Keratinocyte (primary cell): ENCODE results near the gene NCLN. TPM values are rescaled to one million over a fixed set of nuclear protein-coding genes. Genes with fewer than 3 reads are reported as not detected.

Experiments used
- DNase-seq: peaks from one replicate; pipeline ENCODE4 v3.0.0-alpha.2; 2011; ENCODE audit warnings: low read depth, missing footprints, low spot score
- FAIRE-seq: peaks from 2 replicates; lab custom pipeline; 2011; peaks lifted over from hg19 to GRCh38; lab: Jason Lieb, UNC
- H2AFZ ChIP-seq: 2 replicates; pipeline ENCODE4 v1.6.0; 2012; ENCODE audit warnings: low read length, control low read depth, inconsistent platforms; ENCODE audit not compliant: control insufficient read depth
- H3K27ac ChIP-seq: 2 replicates; pipeline ENCODE4 v1.5.1; 2011; ENCODE audit warnings: low read length; ENCODE audit not compliant: control insufficient read depth, insufficient read depth
- H3K27me3 ChIP-seq: 3 replicates; pipeline ENCODE4 v1.6.0; 2011; ENCODE audit warnings: low read length; ENCODE audit not compliant: control insufficient read depth, insufficient read depth; ENCODE audit errors: extremely low read depth
- H3K36me3 ChIP-seq, 2 experiments: 2 replicates in 1 of 2; 3 replicates in 1 of 2; pipeline ENCODE4 v1.5.1; 2011; ENCODE audit warnings: low read length in 2 of 2, mild to moderate bottlenecking in 1 of 2; ENCODE audit not compliant: control insufficient read depth in 2 of 2, insufficient read depth in 2 of 2; ENCODE audit errors: extremely low read depth in 1 of 2
- H3K4me1 ChIP-seq: 3 replicates; pipeline ENCODE4 v1.5.1; 2011; ENCODE audit warnings: low read length; ENCODE audit not compliant: control insufficient read depth, insufficient read depth; ENCODE audit errors: extremely low read depth
- H3K4me2 ChIP-seq: 3 replicates; pipeline ENCODE4 v1.6.0; 2011; ENCODE audit warnings: low read depth, low read length; ENCODE audit not compliant: control insufficient read depth, insufficient read depth; ENCODE audit errors: extremely low read depth
- H3K4me3 ChIP-seq, 3 experiments: fragments of 200-600 bp in 1 of 3; sonication (generic) in 1 of 3; 2 replicates in 2 of 3; 3 replicates in 1 of 3; pipeline ENCODE4 v1.5.1; 2011 to 2016; ENCODE audit warnings: low read length in 3 of 3, mild to moderate bottlenecking in 3 of 3, control low read depth in 2 of 3, inconsistent platforms in 1 of 3, low read depth in 1 of 3, mixed read lengths in 1 of 3, mixed run types in 1 of 3, moderate library complexity in 1 of 3; ENCODE audit not compliant: control insufficient read depth in 2 of 3, insufficient read depth in 2 of 3; ENCODE audit errors: extremely low read depth in 1 of 3
- H3K79me2 ChIP-seq: 2 replicates; pipeline ENCODE4 v1.6.0; 2012; ENCODE audit warnings: low read length; ENCODE audit not compliant: control insufficient read depth, insufficient read depth
- H3K9ac ChIP-seq: 3 replicates; pipeline ENCODE4 v1.6.0; 2011; ENCODE audit warnings: low read length; ENCODE audit not compliant: control insufficient read depth, insufficient read depth; ENCODE audit errors: extremely low read depth
- H3K9me1 ChIP-seq: 3 replicates; pipeline ENCODE4 v1.6.0; 2011; ENCODE audit warnings: low read length; ENCODE audit not compliant: control insufficient read depth, insufficient read depth; ENCODE audit errors: extremely low read depth
- H3K9me3 ChIP-seq: 2 replicates; pipeline ENCODE4 v1.5.1; 2012; ENCODE audit warnings: low read depth, low read length; ENCODE audit not compliant: control insufficient read depth
- H4K20me1 ChIP-seq: 3 replicates; pipeline ENCODE4 v1.6.0; 2011; ENCODE audit warnings: low read length; ENCODE audit not compliant: control insufficient read depth, insufficient read depth; ENCODE audit errors: extremely low read depth
- CTCF ChIP-seq, 3 experiments: IDR thresholded peaks in 1 of 3; conservative IDR thresholded peaks in 1 of 3; optimal IDR thresholded peaks in 1 of 3; 2 replicates in 2 of 3; 3 replicates in 1 of 3; pipeline versions ENCODE3 to v1.5.1; 2011; ENCODE audit warnings: low read length in 3 of 3, mild to moderate bottlenecking in 3 of 3, moderate library complexity in 2 of 3, control low read depth in 1 of 3, inconsistent platforms in 1 of 3; ENCODE audit not compliant: insufficient read depth in 2 of 3; ENCODE audit errors: extremely low read depth in 1 of 3
- EZH2 ChIP-seq: IDR thresholded peaks from one replicate; pipeline ENCODE4 v1.6.1; 2012; ENCODE audit warnings: inconsistent platforms, mild to moderate bottlenecking, low read length, moderate library complexity
- dilution Hi-C: fragments of 300-500 bp; cut with MboI; formaldehyde crosslinking; loops from one replicate; pipeline ENCODE4 v1.7.0; 2020; ENCODE audit warnings: low sequenced_read_pairs; ENCODE audit not compliant: extremely low pct_ligation_motif_present
- polyA plus RNA-seq, 5 experiments: library from polyadenylated mRNA; depleted of rRNA in 3 of 5; stranded (reverse) in 3 of 5; stranded (forward) in 1 of 5; unstranded in 1 of 5; fragments of >200 nt; gene quantifications; 1 replicate in 1 of 5; 2 replicates in 3 of 5; 3 replicates in 1 of 5; pipeline versions ENCODE4 v1.2.1 to v1.2.3, GENCODE V29; 2011 to 2012; ENCODE audit warnings: missing spikeins in 2 of 5, low read depth in 1 of 5, low replicate concordance in 1 of 5

The NCLN gene
- polyA plus RNA-seq, 1 donor (not counting 4 experiments of a cell fraction or from before 2014, with no cell fraction given): 40.5 TPM

GRCh38 chr19:3145909-3146676 lies 39.6 kb upstream of the NCLN start:
- no peaks in the 10 kb centered on the region for H3K27me3 ChIP-seq
- no peak overlapping the region for H3K27ac ChIP-seq
- H3K4me1 ChIP-seq: peaks cover 18% of the 10 kb centered on the region
- TF ChIP-seq EZH2 (no peak), CTCF (optimal IDR thresholded peaks at IDR 0.05 in 1 of 3, IDR thresholded peaks at IDR 0.05 in 1 of 3, conservative IDR thresholded peaks at IDR 0.05 in 1 of 3; ENCODE audit: extremely low read depth in 1 of 3, insufficient read depth in 2 of 3, low read length in 3 of 3) (no peak)
- no peak for DNase-seq
- no peaks in the 10 kb centered on the region for H4K20me1 ChIP-seq
- dilution Hi-C loops: no loop called here
- no peak overlapping the region for H2AFZ ChIP-seq
- H3K4me2 ChIP-seq: no peak overlapping the region
- H3K36me3 ChIP-seq: peaks cover 29 to 39% of the 10 kb centered on the region in 2 experiments
- H3K79me2 ChIP-seq: peaks cover 67% of the 10 kb centered on the region
- no peak overlapping the region for H3K4me3 ChIP-seq
- FAIRE-seq: no peak
- H3K9ac ChIP-seq: no peak overlapping the region
- H3K9me3 ChIP-seq: no peaks in the 10 kb centered on the region
- H3K9me1 ChIP-seq: no peaks in the 10 kb centered on the region

GRCh38 chr19:3146677-3147100 lies 39.0 kb upstream of the NCLN start:
- H3K27ac ChIP-seq: no peak overlapping the region
- no peak overlapping the region for H3K9ac ChIP-seq
- dilution Hi-C loops: no loop called here
- DNase-seq (no peak), FAIRE-seq (no peak)
- TF ChIP-seq CTCF (optimal IDR thresholded peaks at IDR 0.05 in 1 of 3, IDR thresholded peaks at IDR 0.05 in 1 of 3, conservative IDR thresholded peaks at IDR 0.05 in 1 of 3; ENCODE audit: extremely low read depth in 1 of 3, insufficient read depth in 2 of 3, low read length in 3 of 3) (peak; percentile 86 to 99 (median 88)), EZH2 (no peak)
- H3K4me2 ChIP-seq: no peak overlapping the region
- no peak overlapping the region for H3K4me3 ChIP-seq
- H3K4me1 ChIP-seq: peaks cover 14% of the 10 kb centered on the region
- no peaks in the 10 kb centered on the region for H3K9me1 ChIP-seq
- no peak overlapping the region for H2AFZ ChIP-seq
- H3K36me3 ChIP-seq: peaks cover 34 to 45% of the 10 kb centered on the region in 2 experiments
- no peaks in the 10 kb centered on the region for H4K20me1 ChIP-seq
- H3K79me2 ChIP-seq: peaks cover 71% of the 10 kb centered on the region
- no peaks in the 10 kb centered on the region for H3K9me3 ChIP-seq
- no peaks in the 10 kb centered on the region for H3K27me3 ChIP-seq
